ENCODE data around the gene RIMS1.

The RIMS1 gene

DNA sequence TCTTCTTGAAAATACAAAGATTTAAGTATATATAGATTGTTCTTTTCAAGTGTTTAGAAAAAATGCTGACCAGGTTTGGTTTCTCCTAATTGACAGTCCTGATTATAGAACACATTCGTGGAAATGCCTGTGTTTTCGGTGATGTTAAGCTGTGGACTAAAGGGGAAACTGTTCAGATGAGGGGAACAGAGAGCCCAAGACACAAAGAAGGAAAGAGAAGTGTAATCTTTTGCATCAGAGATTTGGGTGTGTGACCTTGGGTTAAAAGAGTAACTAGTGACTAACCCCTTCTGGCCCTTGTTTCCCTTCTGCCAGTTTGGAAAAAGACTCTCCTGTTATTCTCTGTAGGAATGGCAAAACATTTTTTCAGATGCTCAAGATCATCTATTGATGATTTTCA is 331.3 kb downstream of the RIMS1 start:
- H4K20me1 ChIP-seq = no peaks in the 10 kb centered on the region
- no peak overlapping the region for H3K9ac ChIP-seq
- H3K4me2 ChIP-seq = no peak overlapping the region
- peaks cover 0 to 17% (median 0%) of the 10 kb centered on the region in 10 experiments; a peak in 5 of 20 replicates for H3K4me1 ChIP-seq
- H3K27ac ChIP-seq = no peak overlapping the region
- no peaks in the 10 kb centered on the region for H3K36me3 ChIP-seq
- H3K4me3 ChIP-seq = no peak overlapping the region
- H3K27me3 ChIP-seq = no peaks in the 10 kb centered on the region
- TF ChIP-seq Cebpa-rat (IDR thresholded peaks at IDR 0.05) = no peak
- H3K9me3 ChIP-seq (replicated peaks in 1 of 11) = no peaks in the 10 kb centered on the region

DNA sequence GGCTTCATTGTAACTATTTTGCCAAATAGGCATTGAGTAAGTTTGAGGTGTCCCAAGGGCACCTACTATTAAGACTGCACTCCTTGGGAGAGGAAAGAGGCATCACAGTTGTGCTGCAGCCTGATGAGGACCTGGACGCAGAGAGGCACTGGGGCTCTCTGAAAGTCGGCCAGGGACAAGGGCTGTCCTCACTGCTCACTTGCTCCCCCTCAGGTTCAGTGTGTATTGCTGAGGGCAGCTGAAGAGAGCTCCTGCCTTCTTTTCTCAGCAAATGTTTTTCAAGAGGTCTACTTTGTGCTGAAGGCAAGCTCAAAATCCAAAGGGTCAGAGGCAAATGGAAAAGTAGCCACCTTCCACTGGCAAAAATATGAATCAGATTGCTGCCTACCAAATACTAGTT is 331.8 kb downstream of the RIMS1 start:
- Histone ChIP-seq H3K4me3 (no peak overlapping the region), H3K27me3 (no peaks in the 10 kb centered on the region), H3K9ac (no peak overlapping the region), H3K36me3 (no peaks in the 10 kb centered on the region), H3K9me3 (replicated peaks in 1 of 11) (no peaks in the 10 kb centered on the region), H3K27ac (no peak overlapping the region), H3K4me1 (peaks cover 0 to 17% (median 0%) of the 10 kb centered on the region in 10 experiments; a peak in 5 of 20 replicates), H4K20me1 (no peaks in the 10 kb centered on the region), H3K4me2 (no peak overlapping the region)
- TF ChIP-seq Cebpa-rat (IDR thresholded peaks at IDR 0.05) = no peak

DNA sequence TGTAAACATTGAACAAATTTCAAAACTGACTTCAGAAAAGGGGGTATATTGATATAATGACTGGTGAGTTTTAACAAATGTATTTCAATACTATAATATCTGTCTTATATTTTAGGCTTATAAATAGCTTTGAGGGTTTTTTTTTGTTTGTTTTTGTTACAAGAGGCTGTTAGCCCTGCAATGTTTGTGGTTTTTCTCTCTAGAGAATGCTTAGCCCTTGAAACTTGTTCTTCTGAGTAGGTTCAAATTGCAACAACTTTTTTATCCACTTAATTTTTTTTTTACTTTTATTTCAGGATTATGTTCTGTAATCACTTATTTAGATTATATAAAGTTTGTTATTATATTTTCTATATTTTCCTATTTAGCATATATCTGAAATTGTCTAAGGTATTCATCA is 333.2 kb downstream of the RIMS1 start:
- Histone ChIP-seq H4K20me1 (no peaks in the 10 kb centered on the region), H3K9me3 (replicated peaks in 1 of 11) (no peaks in the 10 kb centered on the region), H3K27me3 (no peaks in the 10 kb centered on the region), H3K4me1 (peaks cover 0 to 17% (median 0%) of the 10 kb centered on the region in 10 experiments; a peak in 5 of 20 replicates), H3K27ac (no peak overlapping the region), H3K9ac (no peak overlapping the region), H3K4me3 (no peak overlapping the region), H3K36me3 (no peaks in the 10 kb centered on the region), H3K4me2 (peak overlapping the region in 4 of 11 experiments; percentile 17 to 47 (median 24); a peak in 6 of 22 replicates)
- no peak for TF ChIP-seq Cebpa-rat (IDR thresholded peaks at IDR 0.05)

DNA sequence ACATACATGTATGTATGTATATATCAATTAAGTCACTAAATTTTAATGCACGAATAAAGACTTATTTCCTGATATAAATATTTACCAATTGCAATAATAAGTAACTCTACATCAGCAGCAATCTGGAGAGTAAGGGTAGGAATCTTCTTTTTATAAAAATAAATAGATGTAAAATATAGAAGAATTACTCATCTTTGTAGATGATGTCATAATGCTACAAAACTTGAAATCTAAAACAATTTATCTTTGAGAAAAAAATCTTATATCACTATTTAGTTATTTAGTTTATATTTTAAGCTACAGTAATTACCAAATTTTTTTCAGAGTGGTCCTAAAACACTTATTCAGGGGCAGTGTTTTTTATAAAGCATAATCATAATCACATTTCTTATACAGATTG is 351.7 kb downstream of the RIMS1 start:
- H3K4me3 ChIP-seq = no peak overlapping the region
- no peak overlapping the region for H3K9ac ChIP-seq
- no peaks in the 10 kb centered on the region for H4K20me1 ChIP-seq
- no peak for TF ChIP-seq Cebpa-rat (IDR thresholded peaks at IDR 0.05)
- peaks cover 0 to 9% (median 7%) of the 10 kb centered on the region in 10 experiments; a peak in 9 of 20 replicates for H3K4me1 ChIP-seq
- no peak overlapping the region for H3K4me2 ChIP-seq
- H3K27ac ChIP-seq = no peak overlapping the region
- H3K27me3 ChIP-seq = no peaks in the 10 kb centered on the region
- no peaks in the 10 kb centered on the region for H3K9me3 ChIP-seq (replicated peaks in 1 of 11)
- H3K36me3 ChIP-seq = no peaks in the 10 kb centered on the region

DNA sequence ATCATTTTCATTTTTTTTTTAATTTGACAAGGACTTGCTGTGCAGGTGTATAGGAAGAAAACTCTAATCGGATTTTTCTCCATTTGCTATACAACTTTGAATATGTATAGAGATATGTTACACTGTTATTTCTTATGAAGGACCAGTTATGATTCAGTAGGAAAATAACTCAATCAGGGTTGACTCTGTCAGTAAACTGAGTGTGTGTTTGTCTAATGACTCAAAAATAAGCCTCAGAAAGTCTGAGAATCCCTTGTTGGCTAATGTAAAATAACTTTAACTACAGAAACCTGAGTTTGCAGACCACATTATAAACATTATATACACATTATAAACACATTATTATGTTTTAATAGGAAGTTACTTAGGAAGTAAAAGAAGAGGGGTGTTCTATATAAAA is 352.6 kb downstream of the RIMS1 start:
- TF ChIP-seq Cebpa-rat (IDR thresholded peaks at IDR 0.05) = no peak

DNA sequence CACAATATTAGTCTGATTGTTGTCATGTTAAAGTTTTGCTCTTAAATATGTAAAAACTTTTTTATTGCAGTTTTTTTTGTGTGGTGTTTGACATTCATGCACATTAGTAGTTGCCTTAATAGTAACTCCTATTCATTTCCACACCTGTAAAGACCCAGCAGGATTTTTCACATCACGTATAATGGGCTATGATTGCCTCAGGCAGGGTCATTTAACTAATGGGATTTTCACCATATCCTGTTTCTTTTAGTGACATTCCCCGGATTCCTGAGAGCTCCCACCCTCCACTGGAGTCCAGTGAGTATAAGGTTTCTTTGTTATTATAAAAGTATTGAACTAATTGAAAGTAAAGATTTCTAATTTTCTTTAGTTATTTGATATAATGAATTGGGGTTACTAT is 359.2 kb downstream of the RIMS1 start:
- Histone ChIP-seq H4K20me1 (no peaks in the 10 kb centered on the region), H3K27ac (no peak overlapping the region), H3K4me1 (no peaks in the 10 kb centered on the region; a peak in 2 of 20 replicates), H3K9ac (no peak overlapping the region), H3K9me3 (replicated peaks in 1 of 11) (no peaks in the 10 kb centered on the region), H3K4me2 (no peak overlapping the region), H3K27me3 (no peaks in the 10 kb centered on the region), H3K4me3 (no peak overlapping the region), H3K36me3 (no peaks in the 10 kb centered on the region)
- TF ChIP-seq Cebpa-rat (IDR thresholded peaks at IDR 0.05) = no peak

More for the DNA sequence above, 352.6 kb downstream of the RIMS1 start:
- Histone ChIP-seq H3K9ac (no peak overlapping the region), H4K20me1 (no peaks in the 10 kb centered on the region), H3K27ac (no peak overlapping the region), H3K4me3 (no peak overlapping the region), H3K36me3 (no peaks in the 10 kb centered on the region), H3K9me3 (replicated peaks in 1 of 11) (no peaks in the 10 kb centered on the region), H3K27me3 (no peaks in the 10 kb centered on the region), H3K4me2 (no peak overlapping the region), H3K4me1 (peaks cover 0 to 9% (median 7%) of the 10 kb centered on the region in 10 experiments; a peak in 9 of 20 replicates)

DNA sequence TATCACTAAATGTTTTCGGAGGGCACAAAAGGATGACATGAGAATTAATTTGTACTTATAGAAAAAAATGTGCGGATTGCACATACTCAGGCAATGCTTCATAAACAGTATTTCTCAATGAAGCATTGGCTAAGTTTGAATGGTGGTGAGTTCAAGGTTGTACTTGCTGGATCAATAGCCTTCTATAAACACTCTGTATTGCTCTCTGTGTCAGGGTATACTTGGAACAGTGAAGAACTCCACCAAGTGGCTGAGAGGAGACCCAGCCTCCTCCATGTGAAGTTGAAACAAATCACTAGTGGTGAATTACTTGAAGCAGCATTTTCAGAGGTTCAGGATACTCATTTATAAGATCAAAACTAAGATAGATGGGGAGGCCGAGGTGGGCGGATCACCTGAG is 360.6 kb downstream of the RIMS1 start:
- Histone ChIP-seq H3K27me3 (no peaks in the 10 kb centered on the region), H3K27ac (no peak overlapping the region), H3K36me3 (no peaks in the 10 kb centered on the region)

DNA sequence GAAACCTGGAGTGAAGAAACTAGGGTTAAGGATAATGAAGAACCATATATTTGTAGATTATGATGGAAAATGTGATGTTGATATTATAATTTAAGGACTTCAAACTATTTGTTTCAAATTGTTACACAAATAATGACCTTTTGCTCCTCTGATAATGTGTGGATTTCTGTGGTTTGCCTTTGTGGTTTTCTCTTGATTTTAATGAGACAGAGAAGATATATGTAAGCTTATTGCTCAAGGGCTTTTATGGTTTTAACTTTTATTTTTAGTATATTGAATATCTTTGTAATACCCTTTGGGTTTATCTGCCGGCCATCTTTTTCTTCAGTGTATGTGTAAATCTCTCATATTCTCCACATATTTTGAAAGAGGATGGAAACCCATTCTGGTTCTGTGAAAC is 362.3 kb downstream of the RIMS1 start:
- Histone ChIP-seq H3K27ac (no peak overlapping the region), H3K36me3 (no peaks in the 10 kb centered on the region), H3K4me2 (no peak overlapping the region), H3K9me3 (replicated peaks in 1 of 11) (no peaks in the 10 kb centered on the region), H3K27me3 (no peaks in the 10 kb centered on the region), H3K4me3 (no peak overlapping the region), H3K4me1 (no peaks in the 10 kb centered on the region; a peak in 2 of 20 replicates), H4K20me1 (no peaks in the 10 kb centered on the region), H3K9ac (no peak overlapping the region)
- no peak for TF ChIP-seq Cebpa-rat (IDR thresholded peaks at IDR 0.05)

More for the DNA sequence above, 360.6 kb downstream of the RIMS1 start:
- no peaks in the 10 kb centered on the region; a peak in 2 of 20 replicates for H3K4me1 ChIP-seq
- no peak for TF ChIP-seq Cebpa-rat (IDR thresholded peaks at IDR 0.05)
- H4K20me1 ChIP-seq = no peaks in the 10 kb centered on the region
- H3K4me3 ChIP-seq = no peak overlapping the region
- no peak overlapping the region for H3K9ac ChIP-seq
- no peaks in the 10 kb centered on the region for H3K9me3 ChIP-seq (replicated peaks in 1 of 11)
- H3K4me2 ChIP-seq = no peak overlapping the region

DNA sequence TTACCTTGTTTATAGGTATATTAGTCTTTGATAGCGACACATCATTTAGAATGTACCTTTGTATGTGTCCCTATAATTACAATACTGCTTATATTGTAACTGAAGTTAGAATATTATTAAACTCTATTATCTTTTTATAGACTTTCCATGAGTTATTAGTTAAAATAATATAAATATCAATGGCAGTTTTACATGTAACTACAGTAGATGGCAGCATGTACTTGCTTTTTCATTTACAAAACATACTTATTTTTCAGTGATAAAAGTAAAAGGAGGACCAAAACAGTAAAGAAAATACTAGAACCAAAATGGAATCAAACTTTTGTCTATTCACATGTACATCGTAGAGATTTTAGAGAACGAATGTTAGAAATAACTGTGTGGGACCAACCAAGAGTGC is 364.3 kb downstream of the RIMS1 start:
- Histone ChIP-seq H3K4me1 (no peaks in the 10 kb centered on the region; a peak in 2 of 20 replicates), H3K4me2 (no peak overlapping the region), H3K4me3 (no peak overlapping the region), H4K20me1 (no peaks in the 10 kb centered on the region), H3K9me3 (replicated peaks in 1 of 11) (no peaks in the 10 kb centered on the region), H3K9ac (no peak overlapping the region), H3K36me3 (no peaks in the 10 kb centered on the region), H3K27me3 (no peaks in the 10 kb centered on the region), H3K27ac (no peak overlapping the region)
- no peak for TF ChIP-seq Cebpa-rat (IDR thresholded peaks at IDR 0.05)

DNA sequence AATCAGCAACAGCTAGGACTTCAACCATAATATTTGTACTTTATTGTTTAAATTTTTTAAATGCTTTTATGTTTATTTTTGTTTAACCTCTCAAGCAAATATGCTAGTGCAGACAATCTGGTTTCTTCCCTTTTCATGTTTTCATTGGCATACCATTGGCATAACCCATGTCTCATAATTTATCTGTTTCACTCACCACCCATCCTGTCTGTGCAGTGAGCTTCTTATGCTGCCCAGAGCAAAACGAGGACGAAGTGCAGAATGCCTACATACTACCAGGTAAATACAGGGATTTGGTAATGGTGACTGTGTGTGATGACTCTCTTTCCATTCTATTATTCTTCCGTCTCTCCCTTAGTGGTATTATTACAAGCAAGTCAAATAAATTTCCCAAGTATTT is 374.1 kb downstream of the RIMS1 start:
- TF ChIP-seq Cebpa-rat (IDR thresholded peaks at IDR 0.05) = no peak
- H3K27ac ChIP-seq = no peak overlapping the region
- H3K4me1 ChIP-seq = no peaks in the 10 kb centered on the region
- H3K9me3 ChIP-seq (replicated peaks in 1 of 11) = no peaks in the 10 kb centered on the region
- H4K20me1 ChIP-seq = no peaks in the 10 kb centered on the region
- H3K4me2 ChIP-seq = no peak overlapping the region
- H3K9ac ChIP-seq = no peak overlapping the region
- no peaks in the 10 kb centered on the region for H3K27me3 ChIP-seq
- no peaks in the 10 kb centered on the region for H3K36me3 ChIP-seq
- no peak overlapping the region for H3K4me3 ChIP-seq
